H9 (cell line): ENCODE data around the gene OR6K3. TPM values are rescaled to one million over a fixed set of nuclear protein-coding genes. Genes with fewer than 3 reads are reported as not detected.
A peak's percentile ranks its signal among the peaks of the same experiment; 100 is the strongest.

ENCODE experiments used
- DNase-seq: peaks from one replicate; pipeline ENCODE4 v3.0.0-alpha.2; 2017
- H2AFZ ChIP-seq: one replicate; pipeline ENCODE4 v1.6.1; 2013; ENCODE audit warnings: mild to moderate bottlenecking, low read length, control low read depth, moderate library complexity
- H2AK5ac ChIP-seq: 2 replicates; pipeline ENCODE4 v1.6.1; 2013; ENCODE audit warnings: low read length, control low read depth, mixed read lengths; ENCODE audit not compliant: insufficient read length
- H2BK120ac ChIP-seq: one replicate; pipeline ENCODE4 v1.6.1; 2013; ENCODE audit warnings: low read depth, mild to moderate bottlenecking, low read length, control low read depth, inconsistent platforms; ENCODE audit not compliant: poor library complexity, severe bottlenecking
- H2BK12ac ChIP-seq: 2 replicates; pipeline ENCODE4 v1.6.1; 2013; ENCODE audit warnings: low read length, control low read depth, mixed read lengths, low read depth; ENCODE audit not compliant: insufficient read length
- H2BK15ac ChIP-seq: 2 replicates; pipeline ENCODE4 v1.6.1; 2013; ENCODE audit warnings: low read depth, low read length, control low read depth
- H2BK20ac ChIP-seq: one replicate; pipeline ENCODE4 v1.6.1; 2013; ENCODE audit warnings: low read depth, mild to moderate bottlenecking, low read length, control low read depth, inconsistent platforms; ENCODE audit not compliant: poor library complexity, severe bottlenecking
- H2BK5ac ChIP-seq: 2 replicates; pipeline ENCODE4 v1.6.1; 2013; ENCODE audit warnings: low read length, control low read depth, mixed read lengths; ENCODE audit not compliant: insufficient read length
- H3K14ac ChIP-seq: 2 replicates; pipeline ENCODE4 v1.6.1; 2013; ENCODE audit warnings: low read length, control low read depth; ENCODE audit not compliant: insufficient read depth
- H3K18ac ChIP-seq: 2 replicates; pipeline ENCODE4 v1.6.1; 2013; ENCODE audit warnings: low read depth, mild to moderate bottlenecking, mixed read lengths, low read length, control low read depth; ENCODE audit not compliant: insufficient read length
- H3K23ac ChIP-seq: 2 replicates; pipeline ENCODE4 v1.6.1; 2013; ENCODE audit warnings: low read length, control low read depth, mixed read lengths, low read depth; ENCODE audit not compliant: insufficient read length
- H3K23me2 ChIP-seq: 2 replicates; pipeline ENCODE4 v1.6.1; 2013; ENCODE audit warnings: low read depth, mild to moderate bottlenecking, mixed read lengths, low read length, control low read depth; ENCODE audit not compliant: insufficient read length, poor library complexity, severe bottlenecking
- H3K27ac ChIP-seq: 2 replicates; pipeline ENCODE4 v1.5.1; 2013; ENCODE audit warnings: low read length, control low read depth, mixed read lengths, low read depth; ENCODE audit not compliant: insufficient read length
- H3K27me3 ChIP-seq: 2 replicates; pipeline ENCODE4 v1.6.1; 2013; ENCODE audit warnings: low read length, control low read depth, inconsistent platforms; ENCODE audit not compliant: insufficient read depth
- H3K4ac ChIP-seq: 2 replicates; pipeline ENCODE4 v1.6.1; 2013; ENCODE audit warnings: low read depth, mild to moderate bottlenecking, control low read depth, inconsistent platforms, low read length, moderate library complexity
- H3K4me1 ChIP-seq: 2 replicates; pipeline ENCODE4 v1.6.1; 2013; ENCODE audit warnings: low read length, control low read depth, inconsistent platforms; ENCODE audit not compliant: insufficient read depth
- H3K4me2 ChIP-seq: 2 replicates; pipeline ENCODE4 v1.6.1; 2013; ENCODE audit warnings: low read length, control low read depth, mixed read lengths; ENCODE audit not compliant: insufficient read length, insufficient read depth
- H3K56ac ChIP-seq: 2 replicates; pipeline ENCODE4 v1.6.1; 2013; ENCODE audit warnings: low read depth, mild to moderate bottlenecking, mixed read lengths, low read length, control low read depth; ENCODE audit not compliant: insufficient read length
- H3K79me1 ChIP-seq: 2 replicates; pipeline ENCODE4 v1.6.1; 2013; ENCODE audit warnings: low read depth, mild to moderate bottlenecking, moderate library complexity, low read length, control low read depth, inconsistent platforms; ENCODE audit not compliant: insufficient read depth, poor library complexity, severe bottlenecking
- H3K79me2 ChIP-seq: 2 replicates; pipeline ENCODE4 v1.6.1; 2013; ENCODE audit warnings: low read length, control low read depth, inconsistent platforms; ENCODE audit not compliant: insufficient read depth
- H3K9ac ChIP-seq: 2 replicates; pipeline ENCODE4 v1.6.1; 2013; ENCODE audit warnings: low read length, control low read depth, mixed read lengths; ENCODE audit not compliant: insufficient read length; ENCODE audit errors: extremely low read depth
- H3K9me3 ChIP-seq: one replicate; pipeline ENCODE4 v1.6.1; 2013; ENCODE audit warnings: low read depth, low read length, inconsistent platforms; ENCODE audit not compliant: control insufficient read depth
- H3T11ph ChIP-seq: one replicate; pipeline ENCODE4 v1.6.1; 2013; ENCODE audit warnings: mild to moderate bottlenecking, low read length, control low read depth, inconsistent platforms
- H4K20me1 ChIP-seq: one replicate; pipeline ENCODE4 v1.6.1; 2013; ENCODE audit not compliant: control insufficient read depth, insufficient read length, insufficient read depth
- H4K5ac ChIP-seq: 2 replicates; pipeline ENCODE4 v1.6.1; 2013; ENCODE audit warnings: low read depth, mild to moderate bottlenecking, mixed read lengths, low read length, control low read depth; ENCODE audit not compliant: insufficient read length
- H4K8ac ChIP-seq: replicated peaks from 2 replicates; pipeline ENCODE4 v1.6.1; 2013; ENCODE audit warnings: low read length, control low read depth, mixed read lengths, low read depth; ENCODE audit not compliant: insufficient read length
- H4K91ac ChIP-seq: 2 replicates; pipeline ENCODE4 v1.6.1; 2013; ENCODE audit warnings: low read depth, mild to moderate bottlenecking, moderate library complexity, mixed read lengths, low read length, control low read depth; ENCODE audit not compliant: insufficient read length
- H3K27ac Mint-ChIP-seq, 3 experiments: 2 replicates in 2 of 3; 3 replicates in 1 of 3; pipeline ENCODE4 v1.8.0; 2020 to 2021; ENCODE audit warnings: mixed read lengths in 3 of 3, mild to moderate bottlenecking in 1 of 3, moderate library complexity in 1 of 3
- H3K27me3 Mint-ChIP-seq: 2 replicates; pipeline ENCODE4 v1.8.0; 2021; ENCODE audit warnings: low read depth, mild to moderate bottlenecking, moderate library complexity, mixed read lengths
- H3K36me3 Mint-ChIP-seq, 3 experiments: 2 replicates in 2 of 3; 3 replicates in 1 of 3; pipeline ENCODE4 v1.8.0; 2020 to 2021; ENCODE audit warnings: low read depth in 3 of 3, mixed read lengths in 3 of 3; ENCODE audit not compliant: insufficient read depth in 1 of 3
- H3K4me1 Mint-ChIP-seq, 2 experiments: 2 replicates each; pipeline ENCODE4 v1.8.0; 2020; ENCODE audit warnings: mixed read lengths in 2 of 2
- H3K4me3 Mint-ChIP-seq, 2 experiments: 2 replicates in 1 of 2; 3 replicates in 1 of 2; pipeline ENCODE4 v1.8.0; 2020 to 2021; ENCODE audit warnings: mild to moderate bottlenecking in 2 of 2, mixed read lengths in 2 of 2, moderate library complexity in 1 of 2
- H3K9me3 Mint-ChIP-seq, 2 experiments: 2 replicates in 1 of 2; 3 replicates in 1 of 2; pipeline ENCODE4 v1.8.0; 2020; ENCODE audit warnings: mild to moderate bottlenecking in 2 of 2, mixed read lengths in 2 of 2, moderate library complexity in 1 of 2
- CTCF ChIP-seq: fragments of 200-600 bp; sonication (generic); conservative IDR thresholded peaks from 3 replicates; pipeline ENCODE4 v1.8.0; 2021; ENCODE audit warnings: antibody characterized with exemption, mild to moderate bottlenecking
- WGBS: extraction: QIAGEN DNeasy Blood & Tissue Kit; methylation state at CpG from one replicate; pipeline ENCODE4 v1.1.7; 2013; ENCODE audit warnings: missing lambda C conversion rate, low lambda C conversion rate, mixed read lengths; ENCODE audit not compliant: insufficient read length; ENCODE audit errors: extremely low coverage; 5-methylcytosine and 5-hydroxymethylcytosine counted together
- total RNA-seq: library from RNA; stranded (reverse); gene quantifications from 2 replicates; pipeline ENCODE4 v1.2.1, GENCODE V29; 2021

OR6K3 gene
- total RNA-seq, 1 experiment from 2014 or later, result not detected

GRCh38 chr1:158724442-158724841 is 3.9 kb upstream of the OR6K3 start:
- no peaks in the 10 kb centered on the region for H3K9me3 Mint-ChIP-seq
- no peak overlapping the region for H3K27ac Mint-ChIP-seq
- Histone ChIP-seq H3K79me2 (no peaks in the 10 kb centered on the region), H4K5ac (no peak overlapping the region), H2BK15ac (no peak overlapping the region), H3K56ac (peak overlapping the region; percentile 82), H3K9ac (no peak overlapping the region), H3K79me1 (no peaks in the 10 kb centered on the region), H3K27ac (no peak overlapping the region), H3K27me3 (no peaks in the 10 kb centered on the region), H3K14ac (no peak overlapping the region), H4K91ac (no peak overlapping the region), H2BK20ac (no peak overlapping the region), H3T11ph (no peak overlapping the region), H3K9me3 (no peaks in the 10 kb centered on the region), H3K18ac (no peak overlapping the region), H2BK5ac (no peak overlapping the region), H3K23ac (no peak overlapping the region), H2AK5ac (no peak overlapping the region), H2AFZ (no peak overlapping the region), H4K8ac (no peak overlapping the region), H3K4ac (no peak overlapping the region), H2BK12ac (no peak overlapping the region), H3K4me1 (no peaks in the 10 kb centered on the region), H4K20me1 (no peaks in the 10 kb centered on the region), H3K23me2 (no peaks in the 10 kb centered on the region), H3K4me2 (no peak overlapping the region), H2BK120ac (no peak overlapping the region)
- no peaks in the 10 kb centered on the region for H3K4me1 Mint-ChIP-seq
- no CpG with 5 or more reads among the region's 5 CpGs for WGBS
- H3K27me3 Mint-ChIP-seq, result no peaks in the 10 kb centered on the region; the same call in 1 of the 2 replicates
- DNase-seq, result no peak
- TF ChIP-seq CTCF, result no peak
- H3K4me3 Mint-ChIP-seq, result no peak overlapping the region
- H3K36me3 Mint-ChIP-seq, result no peaks in the 10 kb centered on the region
